GM12875 (cell line): Measurements from ENCODE around the gene ARRDC4.

Source experiments
- H3K4me3 ChIP-seq: one replicate; pipeline ENCODE4 v1.5.1; 2011; ENCODE audit warnings: low read depth, low read length, control low read depth
- TF ChIP-seq, protein P1 (sequence below): IDR thresholded peaks from 2 replicates; pipeline ENCODE4 v1.5.1; 2011; ENCODE audit warnings: low read depth, mild to moderate bottlenecking, control low read depth, inconsistent platforms, low read length, moderate library complexity, borderline replicate concordance; ENCODE audit not compliant: insufficient read depth

The ARRDC4 gene

DNA sequence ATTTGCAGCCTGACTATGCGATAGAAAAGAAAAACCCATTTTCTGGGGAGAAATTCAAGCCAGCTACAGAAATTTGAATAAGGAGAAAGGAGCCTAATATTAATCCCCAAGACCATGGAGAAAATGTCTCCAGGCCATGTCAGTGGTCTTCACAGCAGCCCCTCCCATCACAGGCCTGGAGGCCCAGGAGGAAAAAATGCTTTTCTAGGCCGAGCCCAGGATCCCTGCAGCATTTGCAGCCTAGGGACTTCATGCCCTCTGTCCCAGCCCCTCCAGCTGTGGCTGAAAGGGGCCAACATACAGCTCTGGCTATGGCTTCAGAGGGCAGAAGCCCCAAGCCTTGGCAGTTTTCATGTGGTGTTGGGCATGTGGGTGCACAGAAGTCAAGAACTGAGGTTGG is 26.3 kb downstream of the ARRDC4 start:
- TF ChIP-seq, protein P1, sequence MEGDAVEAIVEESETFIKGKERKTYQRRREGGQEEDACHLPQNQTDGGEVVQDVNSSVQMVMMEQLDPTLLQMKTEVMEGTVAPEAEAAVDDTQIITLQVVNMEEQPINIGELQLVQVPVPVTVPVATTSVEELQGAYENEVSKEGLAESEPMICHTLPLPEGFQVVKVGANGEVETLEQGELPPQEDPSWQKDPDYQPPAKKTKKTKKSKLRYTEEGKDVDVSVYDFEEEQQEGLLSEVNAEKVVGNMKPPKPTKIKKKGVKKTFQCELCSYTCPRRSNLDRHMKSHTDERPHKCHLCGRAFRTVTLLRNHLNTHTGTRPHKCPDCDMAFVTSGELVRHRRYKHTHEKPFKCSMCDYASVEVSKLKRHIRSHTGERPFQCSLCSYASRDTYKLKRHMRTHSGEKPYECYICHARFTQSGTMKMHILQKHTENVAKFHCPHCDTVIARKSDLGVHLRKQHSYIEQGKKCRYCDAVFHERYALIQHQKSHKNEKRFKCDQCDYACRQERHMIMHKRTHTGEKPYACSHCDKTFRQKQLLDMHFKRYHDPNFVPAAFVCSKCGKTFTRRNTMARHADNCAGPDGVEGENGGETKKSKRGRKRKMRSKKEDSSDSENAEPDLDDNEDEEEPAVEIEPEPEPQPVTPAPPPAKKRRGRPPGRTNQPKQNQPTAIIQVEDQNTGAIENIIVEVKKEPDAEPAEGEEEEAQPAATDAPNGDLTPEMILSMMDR: no peak
- H3K4me3 ChIP-seq: no peak overlapping the region

DNA sequence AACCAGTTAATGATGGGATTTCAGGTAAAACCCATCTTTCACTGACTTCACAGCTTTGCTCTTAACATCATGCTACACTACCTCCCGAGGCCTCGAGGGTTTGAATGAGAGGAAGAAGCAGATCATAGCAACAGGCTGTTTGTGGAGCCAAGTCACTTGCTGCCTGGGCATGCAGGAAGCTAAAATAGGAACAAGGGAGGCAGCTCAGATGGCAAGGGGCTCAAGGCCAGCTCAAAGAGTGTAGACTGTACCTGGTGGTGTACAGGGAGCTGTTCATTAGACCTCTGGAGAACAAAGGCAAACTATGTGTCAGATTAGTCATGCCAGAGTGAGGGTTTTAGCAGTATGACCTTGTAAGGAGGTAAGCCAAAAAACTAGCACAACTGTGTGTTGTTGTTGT is 28.8 kb downstream of the ARRDC4 start:
- TF ChIP-seq, protein P1: no peak

DNA sequence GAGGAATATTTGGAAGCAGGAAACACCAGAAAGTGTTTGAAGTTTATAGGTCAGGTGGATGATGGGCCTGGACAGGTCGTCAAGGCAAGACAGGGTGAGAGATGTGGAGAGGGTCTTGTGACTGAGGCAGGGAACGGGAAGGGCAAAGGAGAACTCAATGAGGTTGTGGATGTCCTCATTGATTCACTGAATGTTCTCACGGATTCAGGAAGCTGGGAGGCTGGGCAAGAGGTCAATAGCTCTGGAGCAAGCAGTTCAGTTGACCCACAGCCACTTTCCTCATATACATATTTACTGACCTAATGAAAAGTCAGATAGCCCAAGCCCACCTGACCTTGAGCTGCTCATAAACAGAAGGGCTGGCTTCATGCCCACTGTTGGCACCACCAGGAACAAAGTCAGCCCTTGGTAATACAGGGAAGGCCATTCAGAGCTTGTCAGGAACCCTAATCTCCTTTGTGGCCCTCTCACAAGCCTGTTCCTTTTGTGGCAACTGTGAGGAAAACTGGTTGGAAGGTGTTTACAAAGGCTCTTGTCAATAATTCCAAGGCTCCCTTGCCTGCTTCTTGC is 31.6 kb downstream of the ARRDC4 start:
- H3K4me3 ChIP-seq: no peak overlapping the region

More for the DNA sequence above, 28.8 kb downstream of the ARRDC4 start:
- no peak overlapping the region for H3K4me3 ChIP-seq

DNA sequence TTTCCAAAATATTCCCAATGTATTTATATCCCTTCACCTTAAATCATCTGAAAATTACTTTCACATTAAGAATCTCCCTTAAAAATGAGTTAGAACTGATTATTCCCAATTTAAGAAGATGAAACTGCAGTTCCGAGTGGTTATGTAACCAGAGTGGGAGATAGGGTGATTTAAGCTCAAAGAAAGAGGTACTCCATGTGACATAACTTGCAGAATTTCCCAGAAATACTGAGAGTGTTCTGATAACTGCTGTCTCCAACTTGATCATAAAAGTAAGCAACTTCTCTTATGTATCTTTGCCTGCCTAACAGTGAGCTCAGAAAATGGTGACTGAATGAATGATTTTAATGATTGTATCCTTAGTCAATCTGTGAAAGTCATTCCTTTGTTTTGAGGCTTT is 32.3 kb downstream of the ARRDC4 start:
- no peak overlapping the region for H3K4me3 ChIP-seq
- TF ChIP-seq, protein P1: no peak

More for the DNA sequence above, 31.6 kb downstream of the ARRDC4 start:
- TF ChIP-seq, protein P1: no peak

DNA sequence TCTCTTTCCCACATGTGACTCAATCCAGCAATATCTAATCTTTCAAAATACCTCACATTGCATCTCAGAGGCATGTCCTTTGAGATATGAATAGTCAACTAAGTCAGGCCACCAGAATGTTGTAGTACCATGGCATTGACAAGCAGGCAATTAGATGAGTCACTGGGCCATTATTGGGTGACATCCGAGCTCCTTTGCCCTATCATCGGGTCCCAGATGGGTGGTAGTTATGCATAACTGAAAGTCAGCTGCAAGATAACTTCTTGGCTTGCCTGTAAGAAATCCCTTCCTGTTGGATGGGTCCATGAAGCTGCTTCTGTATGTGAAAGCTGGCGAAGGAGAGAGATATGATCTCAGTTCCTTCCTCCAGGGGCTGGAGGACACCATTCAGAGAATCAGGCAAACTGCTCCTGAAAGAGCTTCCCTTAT is 32.8 kb downstream of the ARRDC4 start:
- TF ChIP-seq, protein P1: no peak

DNA sequence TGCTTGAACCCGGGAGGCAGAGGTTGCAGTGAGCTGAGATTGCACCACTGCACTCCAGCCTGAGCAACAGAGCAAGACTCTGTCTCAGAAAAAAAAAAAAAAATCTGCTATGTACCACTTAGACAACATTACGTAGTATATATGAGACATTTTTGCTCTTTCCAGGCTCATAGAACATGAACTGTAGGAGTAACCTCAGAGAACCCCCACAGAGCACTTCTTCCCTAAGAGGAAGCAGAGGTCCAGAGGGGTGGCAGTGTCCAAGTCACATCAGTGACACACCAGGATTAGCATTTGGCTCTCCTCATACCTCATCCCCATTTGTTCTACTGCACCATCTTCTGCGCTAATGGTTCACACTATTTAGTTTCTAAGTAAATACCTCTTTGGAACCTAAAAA is 33.7 kb downstream of the ARRDC4 start:
- H3K4me3 ChIP-seq: no peak overlapping the region
- TF ChIP-seq, protein P1: no peak

More for the DNA sequence above, 32.8 kb downstream of the ARRDC4 start:
- no peak overlapping the region for H3K4me3 ChIP-seq

DNA sequence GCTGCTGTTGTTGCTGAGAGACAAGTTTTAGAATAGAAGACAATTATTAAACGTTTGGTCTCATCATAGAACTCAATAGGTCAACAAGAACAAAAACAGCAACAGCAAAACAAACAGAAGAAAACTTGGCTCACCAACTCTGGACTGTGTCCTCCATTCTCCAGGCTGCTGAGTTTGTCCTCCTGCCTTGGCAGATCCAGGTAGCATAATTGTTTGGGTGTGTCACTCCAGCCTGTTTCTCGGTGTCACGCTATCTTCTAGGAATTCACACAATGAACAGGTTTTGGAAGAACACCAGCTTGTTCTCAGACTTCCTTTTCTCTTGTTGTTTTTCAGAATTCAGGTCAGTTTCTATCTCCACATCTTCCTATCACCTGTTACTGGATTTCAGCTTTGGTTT is 34.7 kb downstream of the ARRDC4 start:
- TF ChIP-seq, protein P1: no peak
- H3K4me3 ChIP-seq: no peak overlapping the region
